ENCODE measurements around the gene GRM2. TPM values are rescaled to one million over a fixed set of nuclear protein-coding genes. Genes with fewer than 3 reads are reported as not detected.
A peak's percentile ranks its signal among the peaks of the same experiment; 100 is the strongest.

The GRM2 gene
- total RNA-seq (1 to 10 TPM; 1.3 to 1.5 TPM), polyA plus RNA-seq (ENCODE audit: insufficient read length in 2 of 2) (10 to 100 TPM in 1 of 2 donors, 1 to 10 TPM in 1; 5.6 to 10.2 TPM)
- long read RNA-seq, donor 1, partial matches to known transcripts, result 0 of 1 reads
- long read RNA-seq, donor 1, other reads (novel, unspliced or antisense), result 0 of 1 reads
- long read RNA-seq, donor 2, partial matches to known transcripts, result 0 of 1 reads
- long read RNA-seq, donor 2, other reads (novel, unspliced or antisense), result 0 of 1 reads
- long read RNA-seq, donor 3, partial matches to known transcripts, result 0 of 3 reads
- long read RNA-seq, donor 3, other reads (novel, unspliced or antisense), result 0 of 3 reads
- long read RNA-seq, donor 4, result 0 reads

GRCh38 chr3:51706788-51707731 lies at the start of gene GRM2:
Gene GRM2, plus strand, starts transcription at chr3:51707068. Its CDS starts 1,916 bp downstream, at chr3:51708984.
- Histone ChIP-seq H3K36me3 (ENCODE audit: control insufficient read depth, insufficient read depth, low read length) (peaks cover 29% of the 10 kb centered on the region), H3K4me1 (ENCODE audit: control insufficient read depth, insufficient read depth, low read length) (peaks cover 37% of the 10 kb centered on the region), H3K27me3 (ENCODE audit: control insufficient read depth, insufficient read depth, low read length) (peaks cover 9% of the 10 kb centered on the region), H3K9me3 (ENCODE audit: control insufficient read depth, insufficient read depth, low read length) (no peaks in the 10 kb centered on the region), H3K4me3 (ENCODE audit: low read depth, low read length) (peak within 1 kb of the TSS; percentile 35), H3K27ac (ENCODE audit: low read depth, low read length) (no peak within 1 kb of the TSS)
- DNase-seq (ENCODE audit: low read depth in 4 of 6, low spot score in 6 of 6), result peak in 5 of 6 donors; percentile 52 to 92 (median 71)
- WGBS (ENCODE audit: insufficient coverage), result under 1% methylated on average over 61 of the region's 69 CpGs

GRCh38 chr3:51657234-51657633 lies 49.6 kb upstream of the GRM2 start:
- Histone ChIP-seq H3K4me1 (ENCODE audit: control insufficient read depth, insufficient read depth, low read length) (no peaks in the 10 kb centered on the region), H3K36me3 (ENCODE audit: control insufficient read depth, insufficient read depth, low read length) (peaks cover 36% of the 10 kb centered on the region), H3K4me3 (ENCODE audit: low read depth, low read length) (no peak overlapping the region), H3K27me3 (ENCODE audit: control insufficient read depth, insufficient read depth, low read length) (no peaks in the 10 kb centered on the region), H3K9me3 (ENCODE audit: control insufficient read depth, insufficient read depth, low read length) (no peaks in the 10 kb centered on the region), H3K27ac (ENCODE audit: low read depth, low read length) (no peak overlapping the region)
- DNase-seq (ENCODE audit: low read depth in 4 of 6, low spot score in 6 of 6), result no peak
- WGBS (ENCODE audit: insufficient coverage), result no CpG with 5 or more reads among the region's 3 CpGs

DNA sequence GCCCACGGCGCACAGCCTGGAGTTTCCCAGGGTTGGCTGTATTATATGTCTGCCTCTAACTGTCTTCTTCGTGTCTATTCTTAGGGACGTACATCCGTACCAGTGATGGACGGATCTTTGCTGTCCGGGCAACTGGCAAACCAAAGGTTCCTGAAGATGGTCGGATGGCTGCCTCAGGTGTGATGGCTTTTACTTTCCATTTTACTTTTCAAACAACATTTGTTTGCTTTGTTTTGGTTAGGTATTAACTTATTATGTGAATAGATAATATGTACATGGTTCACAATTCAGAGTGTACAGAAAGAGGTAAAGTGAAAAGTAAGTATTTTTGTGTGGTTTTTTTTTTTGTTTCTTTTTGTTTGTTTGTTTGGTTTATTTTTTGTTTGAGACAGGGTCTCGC lies 46.9 kb upstream of the GRM2 start:
- Histone ChIP-seq H3K36me3 (ENCODE audit: control insufficient read depth, insufficient read depth, low read length) (peaks cover 52% of the 10 kb centered on the region), H3K4me3 (ENCODE audit: low read depth, low read length) (no peak overlapping the region), H3K27me3 (ENCODE audit: control insufficient read depth, insufficient read depth, low read length) (no peaks in the 10 kb centered on the region), H3K27ac (ENCODE audit: low read depth, low read length) (no peak overlapping the region), H3K4me1 (ENCODE audit: control insufficient read depth, insufficient read depth, low read length) (no peaks in the 10 kb centered on the region), H3K9me3 (ENCODE audit: control insufficient read depth, insufficient read depth, low read length) (no peaks in the 10 kb centered on the region)
- 98% methylated on average over 5 of the region's 9 CpGs for WGBS (ENCODE audit: insufficient coverage)
- DNase-seq (ENCODE audit: low read depth in 4 of 6, low spot score in 6 of 6), result no peak

DNA sequence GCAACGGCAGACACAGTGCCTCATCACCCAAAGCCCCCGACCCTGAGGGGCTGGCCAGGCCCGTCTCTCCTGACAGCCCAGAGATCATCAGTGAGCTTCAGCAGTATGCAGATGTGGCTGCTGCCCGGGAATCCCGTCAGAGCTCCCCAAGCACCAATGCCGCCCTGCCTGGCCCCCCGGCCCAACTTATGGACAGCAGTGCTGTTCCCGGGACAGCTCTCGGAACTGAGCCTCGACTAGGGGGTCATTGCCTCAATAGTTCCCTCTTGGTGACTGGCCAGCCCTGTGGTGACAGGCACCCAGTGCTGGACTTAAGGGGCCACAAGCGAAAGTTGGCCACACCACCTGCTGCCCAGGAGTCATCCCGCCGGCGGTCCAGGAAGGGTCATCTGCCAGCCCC lies 44.4 kb upstream of the GRM2 start:
- no peaks in the 10 kb centered on the region for H3K27me3 ChIP-seq (ENCODE audit: control insufficient read depth, insufficient read depth, low read length)

GRCh38 chr3:51668756-51669155 lies 38.1 kb upstream of the GRM2 start:
- Histone ChIP-seq H3K27ac (ENCODE audit: low read depth, low read length) (no peak overlapping the region), H3K4me1 (ENCODE audit: control insufficient read depth, insufficient read depth, low read length) (peaks cover 37% of the 10 kb centered on the region), H3K4me3 (ENCODE audit: low read depth, low read length) (no peak overlapping the region), H3K27me3 (ENCODE audit: control insufficient read depth, insufficient read depth, low read length) (no peaks in the 10 kb centered on the region), H3K9me3 (ENCODE audit: control insufficient read depth, insufficient read depth, low read length) (no peaks in the 10 kb centered on the region), H3K36me3 (ENCODE audit: control insufficient read depth, insufficient read depth, low read length) (peaks cover 13% of the 10 kb centered on the region)
- peak in 1 of 6 donors; percentile 24 for DNase-seq (ENCODE audit: low read depth in 4 of 6, low spot score in 6 of 6)
- whole genome bisulfite sequencing (ENCODE audit: insufficient coverage), result 83% methylated on average over 1 of the region's 1 CpG

More for the DNA sequence above, 44.4 kb upstream of the GRM2 start:
- Histone ChIP-seq H3K9me3 (ENCODE audit: control insufficient read depth, insufficient read depth, low read length) (no peaks in the 10 kb centered on the region), H3K4me3 (ENCODE audit: low read depth, low read length) (no peak overlapping the region), H3K27ac (ENCODE audit: low read depth, low read length) (no peak overlapping the region), H3K36me3 (ENCODE audit: control insufficient read depth, insufficient read depth, low read length) (peaks cover 48% of the 10 kb centered on the region), H3K4me1 (ENCODE audit: control insufficient read depth, insufficient read depth, low read length) (no peaks in the 10 kb centered on the region)
- WGBS (ENCODE audit: insufficient coverage), result 94% methylated on average over 14 of the region's 14 CpGs
- no peak for DNase-seq (ENCODE audit: low read depth in 4 of 6, low spot score in 6 of 6)

GRCh38 chr3:51669241-51670052 lies 37.4 kb upstream of the GRM2 start:
- peak; percentile 17 to 90 (median 58) for DNase-seq (ENCODE audit: low read depth in 4 of 6, low spot score in 6 of 6)
- Histone ChIP-seq H3K27me3 (ENCODE audit: control insufficient read depth, insufficient read depth, low read length) (no peaks in the 10 kb centered on the region), H3K9me3 (ENCODE audit: control insufficient read depth, insufficient read depth, low read length) (no peaks in the 10 kb centered on the region), H3K36me3 (ENCODE audit: control insufficient read depth, insufficient read depth, low read length) (peaks cover 14% of the 10 kb centered on the region), H3K4me3 (ENCODE audit: low read depth, low read length) (no peak overlapping the region), H3K4me1 (ENCODE audit: control insufficient read depth, insufficient read depth, low read length) (peaks cover 43% of the 10 kb centered on the region), H3K27ac (ENCODE audit: low read depth, low read length) (no peak overlapping the region)
- WGBS (ENCODE audit: insufficient coverage), result 62% methylated on average over 8 of the region's 9 CpGs

- H3K27ac ChIP-seq (ENCODE audit: low read depth, low read length), result no peak overlapping the region
- WGBS (ENCODE audit: insufficient coverage), result 80% methylated on average over 6 of the region's 15 CpGs
These were observed 36.6 kb upstream of the GRM2 start for GRCh38 chr3:51670053-51670822.

DNA sequence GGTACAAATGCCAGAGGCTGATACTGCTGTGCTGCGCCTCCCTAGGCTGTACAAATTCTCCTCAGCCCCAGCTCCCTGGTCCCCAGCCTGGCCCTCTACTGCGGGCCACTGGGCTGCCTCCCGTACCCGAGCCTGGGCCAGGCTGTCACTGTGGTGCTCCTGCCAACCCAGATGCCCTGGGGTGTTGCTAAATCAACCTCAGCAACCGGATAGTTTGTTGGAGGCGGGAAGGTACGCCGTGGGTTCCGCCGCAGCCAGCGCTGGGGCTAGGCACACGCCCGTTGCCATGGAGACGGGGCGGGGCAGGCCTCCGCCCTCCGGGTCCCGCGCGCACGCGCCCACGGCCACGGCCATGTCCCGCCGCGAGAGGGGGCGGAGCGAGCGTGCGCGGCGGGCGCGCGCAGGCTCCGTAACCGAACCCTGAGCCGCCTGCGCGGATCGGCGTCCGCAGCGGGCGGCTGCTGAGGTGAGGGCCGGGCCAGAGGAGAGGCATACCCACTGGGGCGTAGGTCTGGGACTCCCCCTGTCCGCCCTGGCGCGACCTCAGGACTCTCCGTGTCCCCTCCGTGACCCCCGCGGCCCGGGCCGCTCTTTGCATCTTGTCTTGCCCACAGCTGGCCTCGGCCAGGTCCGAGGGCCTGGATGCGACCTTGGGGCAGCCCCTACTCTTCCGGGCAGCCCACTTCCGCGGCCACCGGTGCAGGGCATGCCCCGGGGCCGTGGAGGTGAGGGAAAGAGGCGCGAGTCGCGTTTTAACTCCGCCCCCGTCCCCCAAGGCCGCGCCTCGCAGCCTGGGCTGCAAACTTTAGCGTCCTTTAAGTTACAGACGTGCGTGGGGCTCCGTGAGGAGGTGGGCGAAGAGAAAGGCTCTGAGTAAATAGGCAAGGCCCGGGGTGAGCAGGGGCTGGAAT lies 35.8 kb upstream of the GRM2 start, which contains the start of gene TEX264:
Gene TEX264 (plus strand): TSS at position 430 of the 911 bp plus-strand sequence. CDS start 3,053 bp downstream, outside the sequence.
- DNase-seq (ENCODE audit: low read depth in 4 of 6, low spot score in 6 of 6), result peak; percentile 67 to 96 (median 80)
- Histone ChIP-seq H3K36me3 (ENCODE audit: control insufficient read depth, insufficient read depth, low read length) (peaks cover 27% of the 10 kb centered on the region), H3K4me3 (ENCODE audit: low read depth, low read length) (peak within 1 kb of the TSS; percentile 87), H3K27ac (ENCODE audit: low read depth, low read length) (peak within 1 kb of the TSS; percentile 82), H3K9me3 (ENCODE audit: control insufficient read depth, insufficient read depth, low read length) (no peaks in the 10 kb centered on the region), H3K27me3 (ENCODE audit: control insufficient read depth, insufficient read depth, low read length) (no peaks in the 10 kb centered on the region), H3K4me1 (ENCODE audit: control insufficient read depth, insufficient read depth, low read length) (peaks cover 43% of the 10 kb centered on the region)
- under 1% methylated on average over 80 of the region's 81 CpGs for WGBS (ENCODE audit: insufficient coverage)

More at GRCh38 chr3:51670053-51670822, 36.6 kb upstream of the GRM2 start:
- H3K4me1 ChIP-seq (ENCODE audit: control insufficient read depth, insufficient read depth, low read length), result peaks cover 43% of the 10 kb centered on the region
- peak overlapping the region; percentile 87 for H3K4me3 ChIP-seq (ENCODE audit: low read depth, low read length)
- peaks cover 22% of the 10 kb centered on the region for H3K36me3 ChIP-seq (ENCODE audit: control insufficient read depth, insufficient read depth, low read length)
- H3K27me3 ChIP-seq (ENCODE audit: control insufficient read depth, insufficient read depth, low read length), result no peaks in the 10 kb centered on the region
- DNase-seq (ENCODE audit: low read depth in 4 of 6, low spot score in 6 of 6), result no peak
- no peaks in the 10 kb centered on the region for H3K9me3 ChIP-seq (ENCODE audit: control insufficient read depth, insufficient read depth, low read length)
